GM20000 (cell line): ENCODE data around the gene ZNF532.

Experiments
- DNase-seq: peaks from one replicate; pipeline ENCODE4 v3.0.0; 2012; ENCODE audit warnings: low spot score
- CTCF ChIP-seq: IDR thresholded peaks from 2 replicates; pipeline ENCODE4 v1.5.1; 2012; ENCODE audit warnings: mild to moderate bottlenecking, control low read depth; ENCODE audit errors: extremely low read depth, missing control alignments

Gene ZNF532

GRCh38 chr18:58998401-58999203 is 133.9 kb downstream of the ZNF532 start:
- peak; percentile 32 for DNase-seq
- TF ChIP-seq CTCF: no peak

GRCh38 chr18:59001166-59001565 is 136.5 kb downstream of the ZNF532 start:
- no peak for TF ChIP-seq CTCF
- DNase-seq: no peak

- TF ChIP-seq CTCF: no peak
- no peak for DNase-seq
Measured at GRCh38 chr18:59001721-59002120, 137.0 kb downstream of the ZNF532 start.

GRCh38 chr18:59002974-59003594 is 138.4 kb downstream of the ZNF532 start:
- no peak for DNase-seq
- TF ChIP-seq CTCF: no peak

GRCh38 chr18:59005262-59005661 is 140.6 kb downstream of the ZNF532 start:
- TF ChIP-seq CTCF: no peak
- DNase-seq: no peak

- no peak for TF ChIP-seq CTCF
- no peak for DNase-seq
Measured at GRCh38 chr18:59006461-59007067, 141.9 kb downstream of the ZNF532 start.

GRCh38 chr18:59008302-59008974 is 143.8 kb downstream of the ZNF532 start:
- no peak for DNase-seq
- no peak for TF ChIP-seq CTCF
